C1 segment of cervical spinal cord (tissue), 14 donors: ENCODE measurements around the gene SYPL2.
"Not testable (repeated sequence)": the region's sequence is repeated elsewhere in the genome, so short reads cannot be mapped to it uniquely, and the experiment has no call there.

Experiments used
- DNase-seq, 14 donors: peaks; one replicate each; lab custom pipeline; 2025; lab: John Stamatoyannopoulos, UW

Gene SYPL2

GRCh38 chr1:109470245-109470644 lies 3.9 kb downstream of the SYPL2 start:
- DNase-seq: no peak

- DNase-seq: no peak
Observed at GRCh38 chr1:109472779-109473178, 6.4 kb downstream of the SYPL2 start.

- not testable (repeated sequence) for DNase-seq
Observed at GRCh38 chr1:109473284-109474057, 7.1 kb downstream of the SYPL2 start.

GRCh38 chr1:109474697-109475096 lies 8.4 kb downstream of the SYPL2 start:
- DNase-seq: no peak

- DNase-seq: no peak
Observed at GRCh38 chr1:109475261-109475660, 8.9 kb downstream of the SYPL2 start.

- no peak for DNase-seq
Observed at GRCh38 chr1:109476825-109477224, 10.5 kb downstream of the SYPL2 start.

- no peak for DNase-seq
Observed at GRCh38 chr1:109477821-109478220, 11.5 kb downstream of the SYPL2 start.

GRCh38 chr1:109478806-109479205 lies 12.5 kb downstream of the SYPL2 start:
- no peak for DNase-seq

GRCh38 chr1:109479311-109479710 lies 13.0 kb downstream of the SYPL2 start:
- no peak for DNase-seq

- no peak for DNase-seq
Observed at GRCh38 chr1:109479901-109480300, 13.6 kb downstream of the SYPL2 start.

GRCh38 chr1:109481646-109482045 lies 15.3 kb downstream of the SYPL2 start:
- no peak for DNase-seq

- DNase-seq: peak in 1 of 14 donors; percentile 60
Observed at GRCh38 chr1:109482242-109482641, 15.9 kb downstream of the SYPL2 start.

GRCh38 chr1:109482791-109483671 lies 16.7 kb downstream of the SYPL2 start:
- peak in 5 of 14 donors; percentile 65 to 86 (median 75) for DNase-seq

GRCh38 chr1:109483672-109484518 lies 17.5 kb downstream of the SYPL2 start, which contains the start of gene ATXN7L2:
TSS of gene ATXN7L2 (plus strand) at chr1:109483905. CDS start at chr1:109483954, 49 bp downstream.
- peak; percentile 48 to 99 (median 94) for DNase-seq

GRCh38 chr1:109484519-109484975 lies 18.2 kb downstream of the SYPL2 start:
- DNase-seq: peak in 1 of 14 donors; percentile 50

- no peak for DNase-seq
Observed at GRCh38 chr1:109485001-109485400, 18.7 kb downstream of the SYPL2 start.

- no peak for DNase-seq
Observed at GRCh38 chr1:109487261-109487660, 20.9 kb downstream of the SYPL2 start.

- no peak for DNase-seq
Observed at GRCh38 chr1:109488201-109488600, 21.9 kb downstream of the SYPL2 start.

- DNase-seq: no peak
Observed at GRCh38 chr1:109488696-109489095, 22.4 kb downstream of the SYPL2 start.

GRCh38 chr1:109490029-109490933 lies 23.9 kb downstream of the SYPL2 start:
- peak in 10 of 14 donors; percentile 10 to 77 (median 46) for DNase-seq
